ENCODE results near the gene DDIT4. TPM values are rescaled to one million over a fixed set of nuclear protein-coding genes. Genes with fewer than 3 reads are reported as not detected.

DDIT4 gene
- total and polyA plus RNA-seq, 2 of the 8 experiments (the other 6 are each of a cell fraction or from before 2014, with no cell fraction given) = 47.4 to 108 TPM

GRCh38 chr10:72323108-72323749, 49.5 kb downstream of the DDIT4 start (continued):
- TF ChIP-seq POU5F1 (IDR thresholded peaks at IDR 0.05; ENCODE audit: low read depth, low read length) (no peak), ZNF274 (IDR thresholded peaks at IDR 0.05; ENCODE audit: borderline replicate concordance, extremely low read depth, low read length) (no peak)

All from H1 (cell line).